GM18873 (cell line): ENCODE measurements around the gene PRR16.

Source experiments
- ATAC-seq: cut with Tn5 transposase; IDR thresholded peaks from one replicate; pipeline ENCODE4 v1.9.1; 2021; ENCODE audit warnings: mild to moderate bottlenecking, moderate library complexity, moderate number of reproducible peaks; ENCODE audit not compliant: unreplicated experiment, low FRiP score

The PRR16 gene

DNA sequence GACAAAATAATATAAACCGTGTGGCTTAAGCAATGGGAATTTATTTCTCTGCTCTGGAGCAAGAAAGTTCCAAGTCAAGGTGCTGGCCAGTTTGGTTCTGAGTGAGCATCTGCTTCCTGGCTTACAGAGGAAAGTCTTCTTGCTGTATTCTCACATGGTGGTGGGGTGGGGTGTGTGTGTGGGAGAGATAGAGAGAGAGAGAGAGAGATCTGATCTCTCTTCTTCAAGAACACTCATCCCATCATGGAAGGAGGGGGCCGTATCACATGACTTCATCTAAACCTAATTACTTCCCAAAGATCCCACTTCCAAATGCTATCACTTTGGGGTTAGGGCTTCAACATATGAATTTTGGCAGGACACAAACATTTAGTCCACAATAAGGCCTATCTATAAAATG, 91.2 kb downstream of the PRR16 start:
- no peak for ATAC-seq

DNA sequence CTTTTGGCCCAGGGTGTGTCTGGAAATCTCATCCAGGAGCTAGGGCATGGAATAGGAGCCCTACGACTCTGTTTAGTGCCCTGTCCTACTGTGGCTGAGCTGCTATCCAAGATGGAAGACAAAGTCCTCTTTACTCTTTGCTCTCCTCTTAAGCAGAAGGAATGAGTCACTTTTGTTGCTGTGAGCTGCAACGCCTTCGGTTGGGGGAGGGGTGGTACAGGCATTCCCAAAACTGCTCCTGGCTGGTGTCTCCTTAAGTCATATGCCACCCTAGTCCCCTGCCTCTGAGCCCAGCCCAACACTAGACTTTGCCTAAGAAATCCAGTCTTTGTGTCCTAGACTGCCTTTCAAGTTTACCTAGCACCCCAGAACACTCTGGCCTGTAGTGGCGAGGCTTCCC, 99.9 kb downstream of the PRR16 start:
- no peak for ATAC-seq

DNA sequence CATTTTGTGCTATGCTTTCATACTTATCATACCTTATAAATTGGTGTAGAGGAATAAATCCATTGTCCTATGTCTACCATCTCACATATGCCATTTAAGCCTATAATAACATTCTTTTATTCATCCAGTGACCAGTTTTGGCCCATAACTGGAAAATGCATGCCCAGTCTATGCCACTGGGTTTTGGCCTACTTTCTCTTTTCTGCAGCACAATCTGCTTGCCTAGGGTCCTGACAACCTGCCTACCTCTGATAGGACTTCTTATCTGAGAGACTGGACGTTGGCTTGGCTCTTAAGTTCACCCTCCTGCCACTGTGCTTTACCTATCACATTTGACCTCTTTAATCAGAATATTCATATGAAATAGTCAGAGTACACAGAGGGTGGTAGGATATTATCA, 103.0 kb downstream of the PRR16 start:
- ATAC-seq = no peak

DNA sequence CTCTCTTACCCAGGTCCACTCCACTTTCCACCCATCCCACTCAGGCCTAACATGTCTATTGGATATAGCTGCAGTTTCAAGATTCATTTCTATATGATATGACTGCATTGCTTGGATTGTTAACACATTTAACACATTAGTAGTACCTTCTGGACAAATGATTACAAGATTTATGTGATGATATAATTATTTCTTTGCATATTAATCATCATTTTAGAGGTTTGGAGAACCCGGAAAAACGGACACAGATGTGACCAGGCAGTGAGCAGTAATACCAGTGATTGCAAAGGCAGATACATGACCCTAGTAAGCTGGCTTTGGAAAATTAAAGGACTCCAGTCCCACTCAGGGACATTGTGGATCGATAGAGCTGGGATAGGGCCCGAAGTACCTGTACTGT, 103.8 kb downstream of the PRR16 start:
- ATAC-seq = no peak

DNA sequence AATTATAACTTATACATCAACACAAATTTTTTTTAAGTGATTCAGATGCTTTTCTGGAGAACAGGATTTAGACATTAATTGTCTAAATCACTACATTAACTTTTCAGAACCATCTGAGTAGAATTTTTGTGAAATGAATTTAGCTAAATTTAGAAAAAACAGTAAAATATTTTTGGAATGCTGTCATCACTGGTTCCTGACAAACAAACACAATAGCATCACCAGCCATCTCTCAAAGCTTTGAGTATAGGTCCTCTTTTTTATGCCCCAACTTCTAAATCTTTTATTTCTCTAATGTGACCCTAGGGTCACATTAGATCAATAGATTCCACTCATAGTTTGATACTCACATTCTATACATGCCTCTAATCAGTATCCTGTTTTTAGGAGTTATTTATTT, 104.6 kb downstream of the PRR16 start:
- ATAC-seq = no peak

DNA sequence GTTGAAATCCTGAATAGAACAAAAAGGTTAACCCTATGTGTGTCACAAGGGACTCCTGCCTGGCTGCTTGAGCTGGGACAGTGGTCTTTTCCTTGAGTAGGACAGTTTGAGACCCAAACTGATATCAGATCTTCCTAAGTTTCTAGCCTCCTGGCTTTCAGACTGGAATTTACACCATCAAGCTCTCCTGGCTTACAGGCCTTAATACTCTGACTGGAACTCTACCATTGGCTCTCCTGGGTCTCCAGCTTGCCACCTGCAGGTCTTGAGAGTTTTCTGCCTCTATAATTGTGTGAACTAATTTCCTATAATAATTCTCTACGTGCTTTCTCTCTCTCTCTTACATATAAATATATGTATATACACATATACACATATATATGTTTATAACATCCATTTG, 112.5 kb downstream of the PRR16 start:
- no peak for ATAC-seq

DNA sequence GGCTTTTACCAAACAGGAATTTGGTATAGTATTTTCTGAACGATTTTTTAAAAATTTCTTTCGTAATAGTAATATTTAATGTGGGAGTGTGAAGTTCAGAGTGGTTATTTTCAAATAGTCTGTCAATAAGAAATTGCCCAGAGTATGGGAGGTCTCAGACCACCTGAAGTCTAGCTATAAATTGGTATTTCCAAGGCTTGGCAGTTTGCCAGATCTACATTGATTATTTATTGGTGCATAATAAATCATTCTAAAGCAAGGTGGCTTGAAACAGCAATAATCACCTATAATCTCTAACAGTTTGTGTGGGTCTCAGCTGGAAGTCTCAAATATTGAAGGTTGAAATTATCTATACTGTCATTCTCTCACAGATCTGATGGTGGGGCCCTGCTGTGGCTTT, 118.5 kb downstream of the PRR16 start:
- no peak for ATAC-seq

DNA sequence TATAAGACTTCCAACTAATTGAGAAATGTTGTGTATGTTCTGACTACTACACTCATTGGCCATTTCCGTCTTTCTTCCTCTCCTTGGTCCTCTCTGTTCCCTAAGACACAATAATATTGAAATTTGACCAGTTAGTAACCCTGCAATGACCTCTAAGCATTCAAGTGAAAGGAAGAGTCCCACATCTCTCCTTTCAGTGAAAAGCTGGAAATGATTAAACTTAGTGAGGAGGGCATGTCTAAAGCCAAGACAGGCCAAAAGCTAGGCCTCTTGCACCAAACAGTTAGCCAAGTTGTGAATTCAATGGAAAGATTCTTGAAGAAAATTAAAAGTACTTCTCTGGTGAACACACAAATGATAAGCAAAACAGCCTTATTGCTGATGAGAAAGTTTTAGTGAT, 122.5 kb downstream of the PRR16 start:
- ATAC-seq = no peak

DNA sequence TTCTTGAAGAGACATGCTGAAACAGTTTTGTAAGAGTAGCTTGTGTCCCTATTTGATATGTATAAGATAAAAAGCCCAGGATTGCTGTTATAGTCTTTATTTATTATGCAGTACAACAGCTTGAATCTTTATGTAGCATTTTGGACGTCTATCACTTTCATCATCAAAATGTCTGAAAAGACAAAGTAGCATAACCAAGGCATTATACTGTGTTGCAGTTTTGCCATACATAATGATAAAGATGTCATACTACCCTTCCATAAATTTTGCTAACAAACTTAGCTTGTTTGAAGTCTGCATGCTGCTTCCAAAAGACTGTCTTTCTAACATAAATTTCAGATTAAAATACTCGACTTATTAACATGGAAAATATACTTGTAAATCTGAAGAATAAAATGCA, 127.8 kb downstream of the PRR16 start:
- no peak for ATAC-seq

DNA sequence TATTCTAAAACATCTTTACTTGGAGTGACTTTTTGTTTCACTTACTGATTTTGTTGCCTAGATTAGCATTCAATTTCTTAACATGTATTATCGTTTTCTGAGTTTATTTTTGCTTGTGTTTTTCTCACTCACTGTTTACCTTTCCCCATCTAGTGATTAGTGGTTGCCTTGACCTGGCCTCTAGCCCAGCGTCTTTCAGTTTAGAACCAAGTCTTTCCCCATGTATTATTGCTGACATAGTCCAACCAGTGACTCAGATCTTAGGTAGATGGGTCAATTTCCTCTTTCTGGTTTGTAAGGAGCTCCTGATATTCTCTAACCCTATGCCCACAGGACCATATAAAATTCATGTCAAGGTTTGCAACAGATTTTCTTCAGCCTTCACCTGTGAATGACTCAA, 135.5 kb downstream of the PRR16 start:
- no peak for ATAC-seq

DNA sequence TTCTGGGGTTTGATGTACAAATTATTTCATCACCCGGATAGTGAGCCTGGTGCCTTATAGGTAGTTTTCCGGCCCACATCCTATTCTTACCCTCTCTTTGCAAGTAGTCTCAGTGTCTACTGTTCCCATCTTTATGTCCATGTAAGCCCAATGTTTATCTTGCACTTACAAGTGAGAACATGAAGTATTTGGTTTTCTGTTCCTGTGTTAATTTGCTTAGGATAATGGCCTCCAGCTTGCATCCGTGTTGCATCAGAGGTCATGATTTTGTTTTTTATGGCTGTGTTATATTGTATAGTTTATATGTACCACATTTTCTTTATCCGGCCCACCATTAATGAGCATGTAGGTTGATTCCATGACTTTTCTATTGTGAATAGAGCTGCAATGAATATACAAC, 136.5 kb downstream of the PRR16 start:
- ATAC-seq = no peak

DNA sequence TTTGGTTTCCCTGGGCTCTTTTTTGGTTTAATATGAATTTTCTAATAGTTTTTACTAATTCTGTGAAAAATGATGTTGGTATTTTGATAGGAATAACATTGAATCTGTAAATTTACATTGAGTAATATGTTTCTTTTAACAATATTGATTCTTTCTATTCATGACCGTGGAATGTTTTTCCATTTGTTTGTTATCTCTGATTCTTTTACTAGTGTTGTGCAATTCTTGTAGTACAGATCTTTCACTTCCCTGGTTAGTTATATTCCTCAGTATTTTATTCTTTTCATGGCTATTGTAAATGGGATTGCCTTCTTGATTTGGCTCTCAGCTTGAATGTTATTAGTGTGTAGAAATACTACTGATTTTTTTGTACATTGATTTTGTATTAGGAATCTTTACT, 137.9 kb downstream of the PRR16 start:
- ATAC-seq = no peak

DNA sequence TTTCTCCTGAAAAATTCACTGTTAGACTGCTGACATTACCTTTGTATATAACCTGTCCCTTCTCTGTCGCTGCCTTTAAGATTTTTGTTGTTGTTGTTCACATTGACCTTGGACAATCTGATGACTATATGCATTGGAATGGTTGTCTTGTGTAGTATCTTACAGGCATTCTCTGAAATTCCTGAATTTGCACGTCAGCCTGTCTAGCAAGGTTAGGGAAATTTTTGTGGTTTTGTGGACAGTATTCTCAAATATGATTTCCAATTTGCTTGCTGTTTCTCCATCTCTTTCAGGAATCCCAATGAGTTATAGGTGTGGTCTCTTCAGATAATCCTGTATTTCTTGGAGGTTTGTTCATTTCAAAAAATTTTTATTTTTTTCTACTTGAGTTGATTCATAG, 140.8 kb downstream of the PRR16 start:
- ATAC-seq = no peak

DNA sequence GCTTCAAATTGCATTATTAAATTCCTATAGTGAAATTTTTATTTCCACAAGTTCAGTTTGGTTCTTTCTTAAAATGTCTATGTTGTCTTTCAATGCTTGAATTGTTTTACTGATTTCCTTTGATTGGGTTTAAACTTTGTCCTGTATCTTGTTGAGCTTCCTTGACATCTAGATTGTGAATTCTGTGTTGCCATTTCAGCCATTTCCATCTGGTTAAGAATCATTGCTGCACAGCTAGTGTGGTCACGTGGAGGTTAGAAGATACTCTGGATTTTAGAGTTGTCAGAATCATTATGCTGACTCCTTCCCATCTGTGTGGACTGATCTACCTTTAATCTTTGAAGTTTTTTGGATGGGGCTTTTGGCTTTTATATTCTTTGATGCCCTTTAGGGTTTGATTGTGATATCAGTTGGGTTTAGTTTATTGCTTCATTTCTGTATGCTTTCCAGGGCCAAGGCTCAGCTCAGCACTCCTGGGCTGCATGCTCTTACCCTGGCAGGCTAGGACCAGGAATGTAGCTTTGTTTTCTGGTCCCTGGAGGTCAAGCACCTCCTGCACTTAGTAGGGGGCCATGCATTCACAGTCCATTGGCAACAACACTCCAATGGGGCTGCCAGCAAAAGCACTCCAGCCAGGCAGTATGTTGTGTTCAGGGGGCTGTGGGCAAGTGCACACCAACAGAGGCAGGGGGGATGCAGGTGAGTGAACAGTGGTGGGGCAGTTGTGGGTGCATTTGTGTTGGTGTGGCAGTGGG, 141.4 kb downstream of the PRR16 start:
- ATAC-seq = no peak

DNA sequence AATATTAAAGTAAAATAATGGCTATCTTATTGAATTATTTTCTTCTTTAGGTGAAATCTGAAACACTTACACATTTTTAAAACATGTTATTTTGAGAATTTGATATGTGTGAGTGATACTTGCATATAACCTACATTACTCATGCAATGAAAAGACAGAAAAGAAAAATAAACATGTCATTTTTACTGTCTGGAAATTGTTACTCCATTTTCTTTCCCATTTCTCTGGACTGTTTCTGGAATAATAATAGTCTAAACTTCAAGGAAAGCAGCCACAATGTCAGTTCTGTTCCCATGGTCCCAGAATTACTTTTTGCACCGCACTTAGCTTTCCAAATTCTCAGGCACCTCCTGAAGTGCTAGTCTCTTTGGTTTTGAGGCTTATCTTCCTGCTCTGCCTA, 145.5 kb downstream of the PRR16 start:
- ATAC-seq = no peak

DNA sequence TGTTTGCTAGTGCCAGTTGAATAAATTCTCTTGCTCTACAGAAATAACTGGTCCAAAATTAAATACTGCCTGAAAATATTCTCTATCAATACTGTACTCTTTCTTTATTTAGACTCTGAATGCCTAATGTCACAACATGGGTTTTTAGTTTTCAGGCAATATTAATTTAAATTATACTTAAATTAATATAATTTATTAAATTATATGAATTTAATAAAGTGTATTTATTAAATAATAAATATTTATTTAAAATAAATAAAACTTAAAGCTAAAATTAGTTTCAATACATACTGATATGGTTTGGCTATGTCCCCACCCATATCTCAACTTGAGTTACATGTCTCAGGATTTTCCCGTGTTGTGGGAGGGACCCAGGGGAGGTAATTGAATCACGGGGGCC, 146.0 kb downstream of the PRR16 start:
- ATAC-seq = no peak

DNA sequence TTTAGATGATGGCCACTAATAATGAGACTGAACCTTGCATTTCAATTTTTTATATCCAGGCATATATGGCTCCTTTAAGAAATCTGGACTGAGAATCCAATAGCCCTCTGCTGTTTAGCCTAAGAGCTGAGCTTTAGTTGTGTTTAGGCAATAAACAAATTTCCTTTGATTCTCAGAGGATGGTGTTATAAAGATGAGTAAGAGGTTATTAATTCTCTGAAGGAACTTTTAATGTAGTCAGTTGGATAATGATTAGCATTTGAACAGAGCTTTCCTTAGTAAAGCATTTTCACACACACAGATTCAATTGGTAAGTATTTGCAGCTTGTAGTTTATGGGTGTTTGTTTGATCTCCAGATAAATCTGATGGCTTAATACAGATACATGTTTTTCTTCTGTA, 149.6 kb downstream of the PRR16 start:
- ATAC-seq = no peak

DNA sequence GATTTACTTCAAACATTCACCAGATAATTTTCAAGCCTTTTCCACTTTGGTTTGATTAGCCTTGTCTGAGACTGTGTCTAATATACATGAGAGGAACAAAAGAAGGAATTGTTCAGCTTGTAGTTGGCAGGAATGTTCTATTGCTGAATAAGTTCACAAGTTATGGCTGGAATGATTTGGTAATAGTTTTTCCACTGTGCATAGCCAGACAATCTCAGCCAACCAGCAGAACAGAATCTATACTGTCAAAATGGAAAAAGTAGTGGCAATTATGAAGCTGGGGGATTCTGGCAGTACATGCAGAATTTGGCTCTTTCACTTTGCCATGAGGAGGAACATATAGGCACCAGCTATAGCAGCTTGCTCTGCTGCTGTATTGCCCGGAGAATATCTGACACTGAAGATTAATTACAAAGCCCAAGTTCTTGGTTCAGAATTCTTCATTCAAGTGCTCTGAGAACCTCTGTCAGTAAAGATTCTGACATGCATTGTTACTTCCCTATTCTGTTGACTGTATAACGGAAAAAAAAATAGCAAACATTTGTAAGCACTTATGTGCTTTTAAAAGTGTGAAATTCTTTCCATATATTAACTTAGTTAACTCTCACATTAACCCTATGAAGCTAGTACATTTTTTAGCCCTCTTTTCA, 150.6 kb downstream of the PRR16 start:
- no peak for ATAC-seq

DNA sequence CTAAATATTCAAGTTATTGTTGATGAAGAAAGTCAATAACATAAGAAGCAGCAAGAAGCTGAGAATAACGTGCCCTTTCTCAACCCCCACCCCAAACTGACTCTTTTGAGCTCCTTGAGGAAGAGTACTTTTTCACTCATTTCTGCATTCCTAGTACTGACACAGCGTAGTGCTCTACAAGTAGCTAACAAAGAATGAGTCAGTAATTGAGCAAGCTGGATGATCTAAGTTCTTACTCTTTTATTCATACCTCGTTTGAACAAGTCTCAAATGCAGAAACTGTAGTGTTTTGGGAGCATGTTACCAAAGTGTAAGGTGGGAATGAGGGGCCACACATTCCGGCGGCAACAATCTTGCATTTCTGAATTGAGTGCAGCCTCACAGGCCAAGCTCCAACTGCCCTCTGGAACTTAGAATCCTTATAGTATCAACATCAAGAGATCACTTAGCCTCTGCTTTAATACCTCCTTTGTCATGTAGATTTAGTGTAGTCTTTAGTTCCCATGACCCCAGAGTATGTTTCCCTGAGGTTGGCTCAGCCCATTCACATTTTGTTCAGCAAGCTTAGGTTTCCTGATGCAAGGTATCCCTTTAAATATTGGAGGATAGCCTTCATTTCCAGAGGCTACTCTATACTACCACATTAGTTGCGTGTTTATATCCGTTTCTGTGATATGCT, 152.0 kb downstream of the PRR16 start:
- no peak for ATAC-seq

DNA sequence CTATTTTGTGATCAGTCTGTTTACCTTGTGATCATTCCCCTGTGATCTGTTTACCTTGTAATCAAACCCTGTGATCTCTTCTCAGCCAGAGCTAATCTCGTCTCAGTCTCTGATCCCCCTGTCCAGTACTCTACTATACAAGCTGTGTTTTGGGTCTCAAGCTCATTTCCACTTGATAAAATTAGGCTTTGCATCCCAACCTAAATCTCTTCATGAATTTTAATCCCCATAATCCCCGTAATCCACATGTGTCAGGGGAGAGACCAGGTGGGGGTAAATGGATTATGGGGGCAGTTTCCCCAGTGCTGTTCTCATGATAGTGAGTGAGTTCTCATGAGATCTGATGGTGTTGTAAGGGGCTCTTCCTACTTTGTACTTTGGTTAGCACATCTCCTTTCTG, 157.2 kb downstream of the PRR16 start:
- no peak for ATAC-seq

DNA sequence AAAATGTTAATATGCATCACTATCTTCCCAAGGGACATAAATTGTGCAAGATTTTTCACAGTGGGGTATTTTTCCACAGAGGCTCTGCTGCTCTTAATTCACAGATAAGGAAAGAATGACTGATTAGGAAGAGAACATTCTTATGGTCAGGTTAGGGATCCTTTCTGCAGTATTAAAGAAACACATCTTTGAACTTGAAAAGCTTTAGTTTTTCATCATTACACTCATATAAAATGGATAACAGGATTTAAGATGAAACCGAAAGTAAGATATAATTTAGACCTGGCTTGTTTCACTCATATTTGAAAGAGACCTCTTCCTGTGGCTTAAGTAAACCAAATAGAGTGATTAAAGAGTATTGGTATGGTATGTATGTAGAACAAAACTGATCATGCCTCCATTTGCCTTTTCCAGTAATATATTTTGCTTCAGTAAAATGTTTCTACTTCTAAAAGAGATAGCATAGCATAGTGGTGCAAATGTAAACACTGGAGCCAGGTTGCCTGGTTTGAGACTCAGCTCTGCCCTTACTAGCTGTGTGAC, 160.0 kb downstream of the PRR16 start:
- ATAC-seq = no peak

DNA sequence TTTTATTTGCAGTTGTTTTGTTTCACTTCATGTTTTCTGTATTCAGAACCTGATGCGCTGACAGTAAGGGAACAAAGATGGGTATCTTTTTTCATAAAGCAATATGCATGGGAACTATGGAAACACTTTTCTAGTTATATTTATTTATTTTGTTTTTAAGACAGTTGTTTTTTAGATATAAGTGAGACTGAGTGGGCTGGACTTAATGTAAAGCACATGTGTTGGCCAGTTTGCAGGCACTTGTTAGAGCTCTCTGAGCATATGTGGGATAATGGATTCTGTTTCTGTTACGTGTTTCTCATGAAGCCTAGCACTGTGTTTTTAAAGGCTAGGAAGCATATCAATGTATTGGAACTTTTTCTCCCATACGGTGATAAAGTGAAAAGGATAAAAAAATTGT, 164.1 kb downstream of the PRR16 start:
- ATAC-seq = no peak
